ENCODE results near the gene THAP11.

Gene THAP11

GRCh38 chr16:67892899-67893742 is 51.0 kb downstream of the THAP11 start, which contains the start of gene PSKH1:
Gene PSKH1, plus strand, starts transcription at chr16:67893254. Its CDS starts 15,496 bp downstream, at chr16:67908750.
- H3K4me3 ChIP-seq (ENCODE audit: insufficient read depth, low read depth, low read length, poor library complexity, severe bottlenecking): peak within 1 kb of the TSS; percentile 92
- H3K36me3 ChIP-seq (ENCODE audit: control insufficient read depth, insufficient read depth, low read length): no peaks in the 10 kb centered on the region
- no peaks in the 10 kb centered on the region for H3K9me3 ChIP-seq (ENCODE audit: control insufficient read depth, low read length)
- DNase-seq: peak; percentile 89 to 93 (median 90)
- H3K27ac ChIP-seq (ENCODE audit: insufficient read depth, low read length, poor library complexity, severe bottlenecking): peak within 1 kb of the TSS; percentile 85
- no peaks in the 10 kb centered on the region for H3K27me3 ChIP-seq (replicated peaks; ENCODE audit: control insufficient read depth, insufficient read depth, low read length, poor library complexity, severe bottlenecking)
- peaks cover 17% of the 10 kb centered on the region for H3K4me1 ChIP-seq (ENCODE audit: control insufficient read depth, insufficient read depth, low read length, poor library complexity, severe bottlenecking)

Data from effector memory CD4-positive, alpha-beta T cell (primary cell).